A549 (cell line): Measurements from ENCODE around the gene ATP1B1. TPM values are rescaled to one million over a fixed set of nuclear protein-coding genes. Genes with fewer than 3 reads are reported as not detected.

ENCODE experiments used
- ATAC-seq, 2 experiments: fragments of 200-7000 bp in 1 of 2; fragments of >200 bp in 1 of 2; cut with Nextera tagmentation in 1 of 2; cut with Tn5 transposase in 1 of 2; 3 replicates each; pipeline versions ENCODE4 v1.8.0 to v1.9.1; 2018 to 2020; ENCODE audit warnings: mild to moderate bottlenecking in 1 of 2, moderate library complexity in 1 of 2
- CTCF ChIA-PET: fragments of 300-600 bp; sonication (Branson Sonifier 250); formaldehyde crosslinking; extraction: SDS; loops from one replicate; lab custom pipeline; 2021; ENCODE audit warnings: antibody characterized with exemption, inconsistent platforms; lab: Yijun Ruan, JAX
- POLR2A ChIA-PET: fragments of 350-600 bp; formaldehyde crosslinking; extraction: SDS; loops from one replicate; lab custom pipeline; 2021; ENCODE audit warnings: antibody characterized with exemption, inconsistent platforms; lab: Yijun Ruan, JAX
- DNase-seq, 2 experiments: peaks; one replicate each; pipeline versions ENCODE4 v3.0.0 to v3.0.0-alpha.2; 2011 to 2016; ENCODE audit warnings: low read depth in 1 of 2, low spot score in 1 of 2
- FAIRE-seq: peaks from 2 replicates; lab custom pipeline; 2011; peaks lifted over from hg19 to GRCh38; lab: Jason Lieb, UNC
- H3K27ac ChIP-seq, 2 experiments: fragments of >200 bp; sonication (Bioruptor Twin); formaldehyde crosslinking; 3 replicates each; pipeline ENCODE4 v1.5.1; 2016 to 2017
- H3K4me1 ChIP-seq: fragments of >200 bp; sonication (Bioruptor Twin); formaldehyde crosslinking; 3 replicates; pipeline ENCODE4 v1.6.1; 2016
- H3K4me2 ChIP-seq: fragments of >200 bp; sonication (Bioruptor Twin); formaldehyde crosslinking; 3 replicates; pipeline ENCODE4 v1.6.1; 2016
- H3K4me3 ChIP-seq: fragments of >200 bp; sonication (Bioruptor Twin); formaldehyde crosslinking; 3 replicates; pipeline ENCODE4 v1.5.1; 2016
- H3K9me3 ChIP-seq: fragments of >200 bp; sonication (Bioruptor Twin); formaldehyde crosslinking; 3 replicates; pipeline ENCODE4 v1.6.1; 2016
- BCL3 ChIP-seq: fragments of >200 bp; sonication (Bioruptor Twin); formaldehyde crosslinking; IDR thresholded peaks from 3 replicates; pipeline ENCODE4 v1.6.1; 2016
- CHD2 ChIP-seq: fragments of 150-350 bp; IDR thresholded peaks from 2 replicates; pipeline ENCODE4 v1.6.1; 2014; ENCODE audit warnings: low read length; ENCODE audit not compliant: partially characterized antibody
- CHD4 ChIP-seq: fragments of 200-600 bp; sonication (generic); IDR thresholded peaks from 2 replicates; pipeline ENCODE4 v1.6.1; 2016; ENCODE audit warnings: antibody characterized with exemption, mild to moderate bottlenecking, borderline replicate concordance
- CTCF ChIP-seq: fragments of >200 bp; sonication (Bioruptor Twin); formaldehyde crosslinking; IDR thresholded peaks from 3 replicates; pipeline ENCODE4 v1.5.1; 2016
- EP300 ChIP-seq, 2 experiments: fragments of >200 bp; sonication (Bioruptor Twin); formaldehyde crosslinking; IDR thresholded peaks; 2 replicates in 1 of 2; 3 replicates in 1 of 2; pipeline ENCODE4 v1.6.1; 2016 to 2017
- ESRRA ChIP-seq: fragments of 150-350 bp; IDR thresholded peaks from 2 replicates; pipeline ENCODE4 v1.6.1; 2014; ENCODE audit warnings: mild to moderate bottlenecking, low read length, borderline replicate concordance
- FOSB ChIP-seq: fragments of 250-450 bp; sonication (Bioruptor Pico); IDR thresholded peaks from 2 replicates; pipeline ENCODE4 v1.5.0; 2020; ENCODE audit warnings: mild to moderate bottlenecking, moderate library complexity
- FOXS1 ChIP-seq: fragments of 250-450 bp; sonication (Bioruptor Pico); IDR thresholded peaks from 2 replicates; pipeline ENCODE4 v1.5.0; 2020; ENCODE audit warnings: mild to moderate bottlenecking, moderate library complexity
- GATA3 ChIP-seq: IDR thresholded peaks from 2 replicates; pipeline ENCODE4 v1.6.1; 2012; ENCODE audit warnings: borderline replicate concordance
- HOXB5 ChIP-seq: fragments of 250-450 bp; sonication (Bioruptor Pico); IDR thresholded peaks from 2 replicates; pipeline ENCODE4 v1.5.0; 2020; ENCODE audit warnings: mild to moderate bottlenecking, moderate library complexity
- JUNB ChIP-seq: fragments of >200 bp; sonication (Bioruptor Twin); formaldehyde crosslinking; IDR thresholded peaks from 2 replicates; pipeline ENCODE4 v1.6.1; 2016
- KDM1A ChIP-seq: fragments of 200-600 bp; sonication (generic); IDR thresholded peaks from 2 replicates; pipeline ENCODE4 v1.6.1; 2016; ENCODE audit warnings: low read depth, mild to moderate bottlenecking
- KDM5A ChIP-seq: fragments of 200-600 bp; sonication (generic); IDR thresholded peaks from 2 replicates; pipeline ENCODE4 v1.6.1; 2016; ENCODE audit warnings: antibody characterized with exemption, mild to moderate bottlenecking
- MAFK ChIP-seq: fragments of 450-650 bp; IDR thresholded peaks from 2 replicates; pipeline ENCODE4 v1.6.1; 2014; ENCODE audit not compliant: partially characterized antibody
- MAX ChIP-seq: IDR thresholded peaks from 2 replicates; pipeline ENCODE4 v1.6.1; 2012
- MYC ChIP-seq: IDR thresholded peaks from 2 replicates; pipeline ENCODE4 v1.6.1; 2012; ENCODE audit warnings: mild to moderate bottlenecking, inconsistent platforms, low read length, improper control_type of control experiment, borderline replicate concordance
- PBX3 ChIP-seq: IDR thresholded peaks from 2 replicates; pipeline ENCODE4 v1.6.1; 2012
- POLR2A ChIP-seq: IDR thresholded peaks from 2 replicates; pipeline ENCODE4 v1.6.1; 2012; ENCODE audit warnings: mild to moderate bottlenecking, low read length
- RAD21 ChIP-seq, 2 experiments: fragments of >200 bp in 1 of 2; sonication (Bioruptor Twin) in 1 of 2; formaldehyde crosslinking in 1 of 2; IDR thresholded peaks in 1 of 2; conservative IDR thresholded peaks in 1 of 2; 2 replicates in 1 of 2; 3 replicates in 1 of 2; pipeline ENCODE4 v1.6.1; 2012 to 2018; ENCODE audit warnings: inconsistent platforms in 1 of 2
- TP53 ChIP-seq: fragments of 250-450 bp; sonication (Bioruptor Pico); IDR thresholded peaks from 2 replicates; pipeline ENCODE4 v1.5.0; 2021; ENCODE audit warnings: mild to moderate bottlenecking, moderate library complexity
- ZFP36 ChIP-seq: fragments of 450-650 bp; IDR thresholded peaks from 2 replicates; pipeline ENCODE4 v1.6.1; 2014; ENCODE audit warnings: borderline replicate concordance; ENCODE audit not compliant: partially characterized antibody
- WGBS: methylation state at CpG from one replicate; pipeline ENCODE4 v1.1.6; 2017; ENCODE audit errors: missing lambda C conversion rate; 5-methylcytosine and 5-hydroxymethylcytosine counted together
- polyA plus RNA-seq, 4 experiments: library from polyadenylated mRNA; depleted of rRNA in 3 of 4; stranded (reverse); fragments of >200 nt; fragmentation: RNase III in 1 of 4; extraction: RNeasy Plus Mini Kit Qiagen cat#74134 plus additional on column Dnase treatment in 1 of 4; gene quantifications; 2 replicates in 3 of 4; 3 replicates in 1 of 4; pipeline ENCODE4 v1.2.3, GENCODE V29; 2011 to 2017

Gene ATP1B1
- polyA plus RNA-seq, 2 of the 4 experiments (the other 2 are of a cell fraction) = 303 to 377 TPM

- Histone ChIP-seq H3K4me1 (peaks cover 49% of the 10 kb centered on the region), H3K4me3 (peak overlapping the region; percentile 92), H3K9me3 (no peaks in the 10 kb centered on the region), H3K27ac (peak overlapping the region; percentile 96 to 98), H3K4me2 (peak overlapping the region; percentile 98)
- ChIA-PET CTCF (interaction anchor here (0.7 to 3.1 kb wide), 7 partner anchors 11 to 504 kb away, joined by 3 to 18 read pairs (median 4); no protein-coding TSS in a partner anchor), POLR2A (interaction anchor here (0.7 to 4.4 kb wide), 13 partner anchors 9 to 508 kb away, joined by 3 to 42 read pairs (median 3); partner anchors contain the start of genes BLZF1 and NME7)
- DNase-seq (no peak), FAIRE-seq (no peak), ATAC-seq (no peak)
- 0 out of 2 replicates have a peak, but pooled peaks have one; percentile 6 for TF ChIP-seq GATA3
- TF ChIP-seq CHD2 = no peak
- 2% methylated on average over 21 of the region's 41 CpGs for WGBS
Observed at GRCh38 chr1:169106921-169107602, 572 bp downstream of the ATP1B1 start.

- H3K9me3 ChIP-seq = no peaks in the 10 kb centered on the region
- CTCF ChIA-PET = interaction anchor here (0.7 to 2.6 kb wide), 6 partner anchors 10 to 504 kb away, joined by 3 to 18 read pairs (median 4); no protein-coding TSS in a partner anchor
- WGBS = under 1% methylated on average over 9 of the region's 9 CpGs
- H3K4me3 ChIP-seq = peak overlapping the region; percentile 92
- peak overlapping the region; percentile 98 for H3K4me2 ChIP-seq
- H3K27ac ChIP-seq = peak overlapping the region; percentile 96 to 98
- ATAC-seq (no peak), DNase-seq (peak in 1 of 2 experiments; percentile 64), FAIRE-seq (no peak)
- TF ChIP-seq ESRRA = peak; percentile 6; the same call in 1 of the 2 replicates
- TF ChIP-seq FOSB (CRISPR knock-in tag) = no peak
- 0 out of 2 replicates have a peak, but pooled peaks have one; percentile 12 for TF ChIP-seq POLR2A
- TF ChIP-seq MAFK = peak; percentile 90
- TF ChIP-seq JUNB = no peak
- 0 out of 5 replicates have a peak, but pooled peaks of 1 of the 2 experiments have one; percentile 16 for TF ChIP-seq RAD21 (conservative IDR thresholded peaks at IDR 0.05 in 1 of 2, IDR thresholded peaks at IDR 0.05 in 1 of 2)
- 0 out of 3 replicates have a peak, but pooled peaks have one; percentile 28 for TF ChIP-seq BCL3
- TF ChIP-seq CHD4 = no peak
- TF ChIP-seq MYC = no peak
- no peak for TF ChIP-seq ZFP36
- POLR2A ChIA-PET = interaction anchor here (0.8 to 4.4 kb wide), 5 partner anchors 9 to 395 kb away, joined by 3 to 42 read pairs (median 4); no protein-coding TSS in a partner anchor
- peaks cover 49% of the 10 kb centered on the region for H3K4me1 ChIP-seq
Observed at GRCh38 chr1:169107603-169108208, 1.2 kb downstream of the ATP1B1 start.

GRCh38 chr1:169108223-169108622 lies 1.7 kb downstream of the ATP1B1 start:
- peaks cover 49% of the 10 kb centered on the region for H3K4me1 ChIP-seq

More at GRCh38 chr1:169108223-169108622, 1.7 kb downstream of the ATP1B1 start:
- POLR2A ChIA-PET = interaction anchor here (1.1 to 4.4 kb wide), 4 partner anchors 8 to 399 kb away, joined by 4 to 42 read pairs (median 6); no protein-coding TSS in a partner anchor
- peak overlapping the region; percentile 98 for H3K4me2 ChIP-seq
- no peak for ATAC-seq
- WGBS = 3% methylated on average over 2 of the region's 2 CpGs
- H3K9me3 ChIP-seq = no peaks in the 10 kb centered on the region
- CTCF ChIA-PET = interaction anchor here (0.8 to 2.6 kb wide), 6 partner anchors 35 to 505 kb away, joined by 3 to 18 read pairs (median 4); no protein-coding TSS in a partner anchor
- no peak for DNase-seq
- no peak for TF ChIP-seq FOXS1
- no peak for TF ChIP-seq MAFK
- TF ChIP-seq KDM5A = no peak
- no peak for TF ChIP-seq PBX3
- TF ChIP-seq KDM1A = no peak
- no peak for TF ChIP-seq TP53 (CRISPR knock-in tag)
- TF ChIP-seq EP300 (IDR thresholded peaks at IDR 0.05) = no peak
- no peak for TF ChIP-seq POLR2A
- no peak for TF ChIP-seq JUNB
- no peak for TF ChIP-seq MAX
- no peak for TF ChIP-seq HOXB5 (CRISPR knock-in tag)
- no peak for TF ChIP-seq CTCF
- H3K27ac ChIP-seq = peak overlapping the region; percentile 96 to 98
- FAIRE-seq = no peak
- peak overlapping the region; percentile 92 for H3K4me3 ChIP-seq
